GM23338 (cell line): Measurements from ENCODE around the gene FAM118B. TPM values are rescaled to one million over a fixed set of nuclear protein-coding genes. Genes with fewer than 3 reads are reported as not detected.

Source experiments
- ATAC-seq: fragments of 200-7000 bp; cut with Tn5 transposase; 3 replicates; pipeline ENCODE4 v1.9.1; 2020
- DNase-seq: peaks from one replicate; pipeline ENCODE4 v3.0.0-alpha.2; 2015; ENCODE audit warnings: low spot score
- H2AFZ ChIP-seq: fragments of 200-600 bp; sonication (generic); 2 replicates; pipeline ENCODE4 v1.8.0; 2016; ENCODE audit warnings: antibody characterized with exemption, mild to moderate bottlenecking, moderate library complexity
- H3F3A ChIP-seq: fragments of 200-600 bp; sonication (generic); replicated peaks from 2 replicates; pipeline ENCODE4 v1.8.0; 2017; ENCODE audit warnings: antibody characterized with exemption, mixed run types, low read depth
- H3K27ac ChIP-seq: fragments of 200-600 bp; sonication (generic); 2 replicates; pipeline ENCODE4 v1.6.1; 2016; ENCODE audit warnings: low read depth
- H3K27me3 ChIP-seq: fragments of 200-600 bp; sonication (generic); 2 replicates; pipeline ENCODE4 v1.8.0; 2016; ENCODE audit warnings: mild to moderate bottlenecking, mixed run types, moderate library complexity; ENCODE audit not compliant: insufficient read depth
- H3K36me3 ChIP-seq: fragments of 200-600 bp; sonication (generic); 2 replicates; pipeline ENCODE4 v1.8.0; 2016; ENCODE audit warnings: mild to moderate bottlenecking; ENCODE audit not compliant: insufficient read depth
- H3K4me1 ChIP-seq: fragments of 200-600 bp; sonication (generic); 2 replicates; pipeline ENCODE4 v1.8.0; 2016; ENCODE audit warnings: mild to moderate bottlenecking, moderate library complexity; ENCODE audit not compliant: insufficient read depth
- H3K4me2 ChIP-seq: fragments of 200-600 bp; sonication (generic); 2 replicates; pipeline ENCODE4 v1.7.1; 2017; ENCODE audit warnings: mixed run types
- H3K4me3 ChIP-seq: fragments of 200-600 bp; sonication (generic); 2 replicates; pipeline ENCODE4 v1.6.1; 2016; ENCODE audit warnings: mixed run types
- H3K79me2 ChIP-seq: fragments of 200-600 bp; sonication (generic); replicated peaks from 2 replicates; pipeline ENCODE4 v1.8.0; 2017; ENCODE audit warnings: mild to moderate bottlenecking; ENCODE audit not compliant: insufficient read depth
- H3K9me2 ChIP-seq: fragments of 200-600 bp; sonication (generic); 2 replicates; pipeline ENCODE4 v1.8.0; 2017; ENCODE audit not compliant: insufficient read depth
- H4K20me1 ChIP-seq: fragments of 200-600 bp; sonication (generic); replicated peaks from 2 replicates; pipeline ENCODE4 v1.8.0; 2017; ENCODE audit warnings: mild to moderate bottlenecking; ENCODE audit not compliant: insufficient read depth
- H3K27ac Mint-ChIP-seq: 2 replicates; pipeline ENCODE4 v1.8.0; 2020; ENCODE audit warnings: inconsistent platforms, mild to moderate bottlenecking, moderate library complexity, mixed read lengths
- H3K27me3 Mint-ChIP-seq: 3 replicates; pipeline ENCODE4 v1.8.0; 2022; ENCODE audit warnings: low read depth, mild to moderate bottlenecking, moderate library complexity, mixed read lengths, inconsistent platforms; ENCODE audit not compliant: insufficient read depth, poor library complexity
- H3K36me3 Mint-ChIP-seq: 3 replicates; pipeline ENCODE4 v1.8.0; 2021; ENCODE audit warnings: low read depth, mild to moderate bottlenecking, inconsistent platforms, moderate library complexity, mixed read lengths
- H3K4me1 Mint-ChIP-seq: 3 replicates; pipeline ENCODE4 v1.8.0; 2020; ENCODE audit warnings: mild to moderate bottlenecking, inconsistent platforms, mixed read lengths
- H3K4me3 Mint-ChIP-seq: 3 replicates; pipeline ENCODE4 v1.8.0; 2021; ENCODE audit warnings: moderate library complexity, mild to moderate bottlenecking, inconsistent platforms, mixed read lengths
- H3K9me3 Mint-ChIP-seq: 3 replicates; pipeline ENCODE4 v1.8.0; 2020; ENCODE audit warnings: moderate library complexity, mild to moderate bottlenecking, inconsistent platforms, mixed read lengths
- ETS1 ChIP-seq: IDR thresholded peaks from 2 replicates; pipeline ENCODE4 v1.6.1; 2016; ENCODE audit warnings: antibody characterized with exemption
- EZH2phosphoT487 ChIP-seq: fragments of 200-600 bp; sonication (generic); IDR thresholded peaks from one replicate; pipeline ENCODE4 v1.8.1; 2018; ENCODE audit warnings: antibody characterized with exemption; ENCODE audit not compliant: unreplicated experiment
- JUNB ChIP-seq: IDR thresholded peaks from one replicate; pipeline ENCODE4 v1.6.1; 2016; ENCODE audit warnings: antibody characterized with exemption; ENCODE audit not compliant: unreplicated experiment
- POLR2AphosphoS5 ChIP-seq: IDR thresholded peaks from 2 replicates; pipeline ENCODE4 v1.6.1; 2016; ENCODE audit warnings: antibody characterized with exemption, low read depth
- REST ChIP-seq: IDR thresholded peaks from one replicate; pipeline ENCODE4 v1.6.1; 2018; ENCODE audit warnings: antibody characterized with exemption; ENCODE audit not compliant: unreplicated experiment
- ZNF331 ChIP-seq: fragments of 250-450 bp; sonication (Bioruptor Pico); IDR thresholded peaks from 2 replicates; pipeline ENCODE4 v1.5.0; 2020; ENCODE audit warnings: low read depth, mild to moderate bottlenecking, moderate library complexity
- polyA plus RNA-seq: library from polyadenylated mRNA; unstranded; fragments of >200 nt; fragmentation: Nextera tagmentation; extraction: Ambion mirVana; gene quantifications from 2 replicates; pipeline ENCODE4 v1.2.1, GENCODE V29; 2016
- total RNA-seq: library from RNA; depleted of rRNA; stranded (reverse); fragments of >200 nt; shearing (Covaris generic); gene quantifications from 2 replicates; pipeline ENCODE4 v1.2.3, GENCODE V29; 2014

FAM118B gene
- total and polyA plus RNA-seq, 2 experiments from 2014 or later, result 33.7 to 43.4 TPM

GRCh38 chr11:126190792-126191191, 20.8 kb upstream of the FAM118B start:
- Histone ChIP-seq H3K27ac (no peak overlapping the region), H2AFZ (no peak overlapping the region), H3K4me3 (no peak overlapping the region), H3K27me3 (no peaks in the 10 kb centered on the region), H3K4me2 (no peak overlapping the region), H3K79me2 (no peaks in the 10 kb centered on the region), H3K9me2 (no peaks in the 10 kb centered on the region), H3F3A (no peaks in the 10 kb centered on the region), H4K20me1 (no peaks in the 10 kb centered on the region; the same call in 1 of the 2 replicates), H3K4me1 (no peaks in the 10 kb centered on the region), H3K36me3 (no peaks in the 10 kb centered on the region)
- Mint-ChIP-seq H3K36me3 (peaks cover 33% of the 10 kb centered on the region), H3K27ac (peak overlapping the region; percentile 68; the same call in 1 of the 2 replicates), H3K27me3 (peaks cover 12% of the 10 kb centered on the region), H3K4me1 (peaks cover 12% of the 10 kb centered on the region), H3K9me3 (no peaks in the 10 kb centered on the region), H3K4me3 (no peak overlapping the region)
- DNase-seq (no peak), ATAC-seq (no peak)
- no peak for TF ChIP-seq POLR2AphosphoS5

GRCh38 chr11:126191379-126192073, 20.1 kb upstream of the FAM118B start:
- no peak for DNase-seq
- Histone ChIP-seq H3K4me3 (no peak overlapping the region), H3K27me3 (no peaks in the 10 kb centered on the region), H3K36me3 (no peaks in the 10 kb centered on the region; the same call in 1 of the 2 replicates), H3K4me1 (no peaks in the 10 kb centered on the region), H3K79me2 (no peaks in the 10 kb centered on the region), H3K9me2 (no peaks in the 10 kb centered on the region), H3K4me2 (no peak overlapping the region), H3K27ac (no peak overlapping the region), H3F3A (no peaks in the 10 kb centered on the region), H4K20me1 (no peaks in the 10 kb centered on the region; the same call in 1 of the 2 replicates), H2AFZ (no peak overlapping the region)
- H3K27ac Mint-ChIP-seq, result no peak overlapping the region
- peaks cover 41% of the 10 kb centered on the region for H3K36me3 Mint-ChIP-seq
- H3K4me3 Mint-ChIP-seq, result no peak overlapping the region
- no peak for ATAC-seq
- H3K9me3 Mint-ChIP-seq, result peaks cover 5% of the 10 kb centered on the region; the same call in 1 of the 3 replicates
- TF ChIP-seq JUNB (no peak), REST (no peak), ETS1 (no peak), ZNF331 (CRISPR knock-in tag) (no peak), EZH2phosphoT487 (no peak)
- peaks cover 12% of the 10 kb centered on the region for H3K27me3 Mint-ChIP-seq
- peaks cover 12% of the 10 kb centered on the region for H3K4me1 Mint-ChIP-seq
